Lung (tissue), 12 donors: ENCODE data around the gene SPSB1. TPM values are rescaled to one million over a fixed set of nuclear protein-coding genes. Genes with fewer than 3 reads are reported as not detected.

Source experiments
- ATAC-seq: fragments of 200-7000 bp; cut with Tn5 transposase; one replicate; pipeline ENCODE4 v1.9.1; 2020; ENCODE audit warnings: moderate number of reproducible peaks; ENCODE audit not compliant: insufficient read depth, low FRiP score
- DNase-seq, 3 donors: peaks; one replicate each; pipeline ENCODE4 v3.0.0-alpha.2; 2013 to 2017
- H3K27ac ChIP-seq, 2 donors: one replicate each; pipeline ENCODE4 v1.5.1; 2013; ENCODE audit warnings: mild to moderate bottlenecking in 2 of 2, moderate library complexity in 2 of 2, control low read depth in 1 of 2, inconsistent platforms in 1 of 2, low read depth in 1 of 2, low read length in 1 of 2
- H3K27me3 ChIP-seq, 3 donors: one replicate each; pipeline ENCODE4 v1.5.1; 2013; ENCODE audit warnings: low read length in 2 of 3; ENCODE audit not compliant: control insufficient read depth in 3 of 3, insufficient read depth in 3 of 3
- H3K36me3 ChIP-seq, 4 donors: one replicate each; pipeline ENCODE4 v1.5.1; 2013; ENCODE audit warnings: low read length in 4 of 4, mild to moderate bottlenecking in 1 of 4, moderate library complexity in 1 of 4; ENCODE audit not compliant: control insufficient read depth in 4 of 4, insufficient read depth in 4 of 4
- H3K4me1 ChIP-seq, 5 donors: one replicate each; pipeline ENCODE4 v1.5.1; 2013; ENCODE audit warnings: low read length in 5 of 5, mild to moderate bottlenecking in 2 of 5, moderate library complexity in 1 of 5; ENCODE audit not compliant: control insufficient read depth in 5 of 5, insufficient read depth in 5 of 5
- H3K4me3 ChIP-seq: one replicate; pipeline ENCODE4 v1.5.1; 2013; ENCODE audit warnings: mild to moderate bottlenecking, control low read depth, moderate library complexity
- H3K9ac ChIP-seq, 2 donors: one replicate each; pipeline ENCODE4 v1.5.1; 2013; ENCODE audit warnings: low read length in 2 of 2, control low read depth in 1 of 2; ENCODE audit not compliant: insufficient read depth in 1 of 2
- H3K9me3 ChIP-seq, 4 donors: one replicate each; pipeline ENCODE4 v1.5.1; 2013; ENCODE audit warnings: low read length in 3 of 4, mild to moderate bottlenecking in 1 of 4, moderate library complexity in 1 of 4; ENCODE audit not compliant: control insufficient read depth in 4 of 4, insufficient read depth in 3 of 4
- CTCF ChIP-seq: IDR thresholded peaks from 2 replicates; pipeline ENCODE4 v1.5.1; 2012; ENCODE audit warnings: mild to moderate bottlenecking; ENCODE audit errors: control extremely low read depth, extremely low read depth
- WGBS, 2 donors: extraction: QIAGEN DNeasy Blood & Tissue Kit; methylation state at CpG; one replicate each; pipeline ENCODE4 v1.1.7; 2013; 5-methylcytosine and 5-hydroxymethylcytosine counted together
- polyA plus RNA-seq, 2 donors: library from polyadenylated mRNA; stranded (reverse); fragments of 200-250 nt; gene quantifications; one replicate each; pipeline ENCODE4 v1.2.1, GENCODE V29; 2013
- total RNA-seq, 2 donors: library from RNA; depleted of rRNA in 1 of 2; stranded (reverse); fragments of >200 nt in 1 of 2; gene quantifications; one replicate each; pipeline ENCODE4 v1.2.1, GENCODE V29; 2014 to 2021
- donor health status: control.
- donor health status: control.
- donor health status: Bipolar disorder and iron deficiency.
- donor health status: healthy.
- donor health status: DM: yes; HTN: yes; CAD: no.

Gene SPSB1
- total and polyA plus RNA-seq, 4 donors = 9.5 to 25.9 (median 21.6) TPM

DNA sequence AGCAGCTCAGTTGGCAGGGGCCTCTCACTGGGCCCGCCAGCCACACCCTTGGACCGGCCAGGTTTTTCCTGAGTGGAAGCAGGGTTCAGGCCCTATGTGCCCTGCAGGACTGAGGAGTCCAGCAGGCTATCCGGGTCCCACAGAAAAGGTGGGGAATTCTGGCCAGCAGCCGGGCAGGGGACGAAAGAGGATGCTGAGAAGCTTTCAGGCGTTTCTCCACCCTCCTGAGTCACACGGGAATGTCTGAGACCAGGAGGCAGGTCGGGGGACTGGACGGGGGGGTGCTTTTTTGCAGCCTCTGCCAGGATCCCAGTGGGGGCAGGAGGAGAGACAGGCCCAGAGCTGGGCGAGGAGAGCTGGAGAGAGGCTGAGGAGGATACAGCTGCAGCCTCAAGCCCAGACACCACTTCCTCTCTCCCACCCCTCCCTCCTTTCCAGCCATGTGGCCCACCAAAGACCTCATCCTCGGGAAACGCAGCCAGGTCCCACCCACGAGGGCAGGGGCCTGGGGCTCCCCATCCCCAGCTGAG, 105.4 kb downstream of the SPSB1 start:
- DNase-seq = peak; percentile 18 to 50 (median 31)
- no peak for ATAC-seq
- peaks cover 0 to 29% (median 0%) of the 10 kb centered on the region in 5 donors for H3K4me1 ChIP-seq
- H3K4me3 ChIP-seq = no peak overlapping the region
- no peak overlapping the region for H3K27ac ChIP-seq
- H3K36me3 ChIP-seq = no peaks in the 10 kb centered on the region
- H3K9ac ChIP-seq = no peak overlapping the region
- TF ChIP-seq CTCF = no peak
- no peaks in the 10 kb centered on the region for H3K27me3 ChIP-seq
- WGBS, 2 donors = 27 to 42% methylated on average over 13 of the region's 13 CpGs
- peaks cover 0 to 3% (median under 1%) of the 10 kb centered on the region in 4 donors for H3K9me3 ChIP-seq

DNA sequence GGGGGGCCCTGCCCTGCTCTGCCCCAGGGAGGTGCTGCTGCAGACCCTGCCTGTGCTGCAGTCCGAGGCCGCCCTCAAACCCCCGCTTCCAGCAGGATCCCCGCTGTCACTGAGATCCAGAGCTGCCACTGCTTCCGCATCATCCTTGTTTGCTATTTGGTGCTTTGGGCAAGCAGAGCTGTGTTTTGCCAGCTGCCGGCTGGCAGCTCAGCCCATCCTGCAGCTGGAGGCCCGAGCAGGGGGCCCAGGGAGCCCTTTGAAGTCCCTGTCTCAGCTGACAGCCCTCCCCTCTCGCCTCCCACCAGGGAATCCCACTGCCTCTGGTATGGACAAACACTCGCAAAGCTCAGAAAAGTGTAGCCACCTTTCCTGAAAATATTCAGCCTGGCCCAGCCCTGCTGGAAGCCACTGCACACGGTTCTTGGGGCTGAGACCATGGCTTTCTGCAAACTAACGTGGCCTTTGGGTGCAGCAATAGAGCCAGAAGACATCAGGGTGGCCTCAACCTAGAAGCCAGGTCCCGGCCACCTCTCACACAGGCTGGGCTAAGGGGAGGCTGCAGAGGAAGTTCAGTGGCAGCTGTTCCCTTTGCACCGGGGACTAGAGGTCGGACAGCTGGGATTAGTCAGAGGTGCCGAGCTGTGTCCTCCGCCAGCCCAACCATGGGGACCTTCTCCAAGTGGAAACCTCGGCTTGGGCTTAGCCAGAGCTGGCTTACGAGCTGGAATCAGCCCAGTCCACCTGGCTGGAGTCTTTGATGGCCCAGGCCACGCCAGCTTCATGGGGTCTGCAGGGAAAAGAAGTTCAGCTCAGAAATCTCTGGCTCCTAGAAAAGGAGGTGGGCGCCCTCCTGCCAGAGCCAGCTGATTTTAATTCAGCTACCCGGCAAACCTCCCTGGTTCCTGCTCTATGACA, 107.1 kb downstream of the SPSB1 start:
- Histone ChIP-seq H3K27ac (no peak overlapping the region), H3K9ac (no peak overlapping the region), H3K4me3 (no peak overlapping the region), H3K36me3 (no peaks in the 10 kb centered on the region), H3K9me3 (peaks cover 0 to 4% (median under 1%) of the 10 kb centered on the region in 4 donors), H3K27me3 (no peaks in the 10 kb centered on the region), H3K4me1 (peaks cover 0 to 29% (median 0%) of the 10 kb centered on the region in 5 donors)
- 52 to 63% methylated on average over 21 of the region's 21 CpGs for WGBS, 2 donors
- peak; percentile 13 for ATAC-seq
- DNase-seq = peak; percentile 58 to 63 (median 59)
- no peak for TF ChIP-seq CTCF

GRCh38 chr1:9400425-9401079, 107.9 kb downstream of the SPSB1 start:
- DNase-seq (no peak), ATAC-seq (no peak)
- Histone ChIP-seq H3K4me3 (no peak overlapping the region), H3K27me3 (no peaks in the 10 kb centered on the region), H3K9ac (no peak overlapping the region), H3K27ac (no peak overlapping the region), H3K36me3 (no peaks in the 10 kb centered on the region), H3K9me3 (peaks cover 0 to 2% (median 0%) of the 10 kb centered on the region in 4 donors), H3K4me1 (peaks cover 0 to 29% (median 0%) of the 10 kb centered on the region in 5 donors)
- WGBS, 2 donors = 47 to 57% methylated on average over 13 of the region's 13 CpGs
- no peak for TF ChIP-seq CTCF
